ENCODE measurements around the gene COG2.
"Not testable (repeated sequence)": the region's sequence is repeated elsewhere in the genome, so short reads cannot be mapped to it uniquely, and the experiment has no call there.

COG2 gene

DNA sequence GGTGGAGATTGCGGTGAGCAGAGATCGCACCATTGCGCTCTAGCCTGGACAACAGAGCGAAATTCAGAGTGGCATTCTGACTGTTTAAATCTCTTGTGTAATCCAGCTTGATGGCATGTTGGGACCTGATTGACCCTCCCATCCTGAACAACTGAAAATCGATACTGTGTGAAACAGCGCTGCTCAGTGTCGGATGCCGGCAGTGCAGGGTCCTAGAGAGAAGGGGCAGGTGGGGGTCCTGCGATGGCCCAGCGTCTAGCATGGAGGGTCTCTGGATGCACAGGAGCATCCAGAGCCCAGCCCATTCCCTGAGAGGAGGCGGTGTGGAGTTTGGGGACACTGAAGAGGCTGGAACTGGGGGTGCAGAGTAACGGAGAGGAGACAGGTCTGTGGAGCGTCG, 55.8 kb downstream of the COG2 start:
- no peaks in the 10 kb centered on the region for H3K9me3 ChIP-seq (ENCODE audit: control insufficient read depth, insufficient read depth, low read depth, low read length)
- no peak overlapping the region for H3K4me3 ChIP-seq (ENCODE audit: low read depth, low read length)
- ChIA-PET POLR2A (no interaction called here), CTCF (interaction anchor here (0.6 to 0.9 kb wide), 2 partner anchors 11 to 1599 kb away, joined by 3 read pairs; no protein-coding TSS in a partner anchor)
- H3K36me3 ChIP-seq (ENCODE audit: control insufficient read depth in 2 of 2, insufficient read depth in 1 of 2, low read length in 2 of 2), result peaks cover 4 to 15% of the 10 kb centered on the region in 2 experiments; a peak in 1 of 3 replicates
- no peak for TF ChIP-seq BCL6B (tag by site-specific recombination; IDR thresholded peaks at IDR 0.05)
- no peak for TF ChIP-seq PRDM6 (tag by site-specific recombination; IDR thresholded peaks at IDR 0.05)
- TF ChIP-seq KLF1 (tag by site-specific recombination; IDR thresholded peaks at IDR 0.05), result no peak
- no peak for TF ChIP-seq SCRT1 (tag by site-specific recombination; IDR thresholded peaks at IDR 0.05; ENCODE audit: borderline replicate concordance)
- no peak overlapping the region for H3K27ac ChIP-seq (ENCODE audit: extremely low read depth, low read depth, low read length)
- H3K4me1 ChIP-seq (ENCODE audit: control insufficient read depth, insufficient read depth, low read length), result no peaks in the 10 kb centered on the region

DNA sequence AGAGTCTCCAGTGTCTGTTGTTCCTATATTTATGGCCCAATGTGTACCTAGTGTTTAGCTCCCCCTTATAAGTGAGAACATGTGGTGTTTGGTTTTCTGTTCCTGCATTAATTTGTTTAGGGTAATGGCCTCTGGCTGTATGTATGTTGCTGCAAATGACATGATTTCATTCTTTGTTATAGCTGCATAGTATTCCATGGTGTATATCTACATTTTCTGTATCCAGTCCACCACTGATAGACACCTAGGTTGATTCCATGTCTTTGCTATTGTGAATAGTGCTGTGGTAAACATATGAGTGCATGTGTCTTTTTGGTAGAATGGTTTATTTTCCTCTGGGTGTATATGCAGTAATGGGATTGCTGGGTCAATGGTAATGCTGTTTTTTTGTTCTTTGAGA, 56.7 kb downstream of the COG2 start:
- CTCF ChIA-PET, result interaction anchor here (0.6 to 1.1 kb wide), 3 partner anchors 50 to 1598 kb away, joined by 3 read pairs; no protein-coding TSS in a partner anchor
- H3K27ac ChIP-seq (ENCODE audit: extremely low read depth, low read depth, low read length); H3K36me3 ChIP-seq (ENCODE audit: control insufficient read depth in 2 of 2, insufficient read depth in 1 of 2, low read length in 2 of 2); H3K4me3 ChIP-seq (ENCODE audit: low read depth, low read length); H3K9me3 ChIP-seq (ENCODE audit: control insufficient read depth, insufficient read depth, low read depth, low read length); POLR2A ChIA-PET; H3K4me1 ChIP-seq (ENCODE audit: control insufficient read depth, insufficient read depth, low read length): not testable (repeated sequence)
- peak; percentile 72 for TF ChIP-seq ZNF146 (tag by site-specific recombination; IDR thresholded peaks at IDR 0.05)

DNA sequence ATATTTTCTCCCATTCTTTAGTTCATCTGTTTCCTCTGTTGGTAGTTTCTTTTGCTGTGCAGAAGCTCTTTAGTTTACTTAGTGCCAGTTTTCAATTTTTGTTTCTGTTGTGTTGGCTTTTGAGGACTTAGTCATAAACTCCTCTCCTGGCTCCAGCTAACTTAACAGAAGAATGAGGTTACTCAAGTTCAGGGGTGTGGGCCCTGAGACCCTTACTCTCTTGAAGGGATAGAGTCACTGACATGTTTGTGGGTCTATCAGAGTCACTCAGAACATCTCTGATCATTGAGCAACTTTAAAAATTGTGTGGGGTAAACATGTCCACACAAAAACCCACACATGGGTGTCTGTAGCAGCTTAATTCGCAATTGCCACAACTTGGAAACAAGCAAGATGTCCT, 57.4 kb downstream of the COG2 start:
- Histone ChIP-seq H3K9me3 (ENCODE audit: control insufficient read depth, insufficient read depth, low read depth, low read length) (no peaks in the 10 kb centered on the region), H3K27ac (ENCODE audit: extremely low read depth, low read depth, low read length) (no peak overlapping the region), H3K4me3 (ENCODE audit: low read depth, low read length) (no peak overlapping the region), H3K4me1 (ENCODE audit: control insufficient read depth, insufficient read depth, low read length) (no peaks in the 10 kb centered on the region), H3K36me3 (ENCODE audit: control insufficient read depth in 2 of 2, insufficient read depth in 1 of 2, low read length in 2 of 2) (no peaks in the 10 kb centered on the region)
- CTCF ChIA-PET, result interaction anchor here (1.1 kb wide), 1 partner anchor 334 kb away, joined by 3 read pairs; no protein-coding TSS in a partner anchor
- POLR2A ChIA-PET, result no interaction called here
- TF ChIP-seq, protein P1, sequence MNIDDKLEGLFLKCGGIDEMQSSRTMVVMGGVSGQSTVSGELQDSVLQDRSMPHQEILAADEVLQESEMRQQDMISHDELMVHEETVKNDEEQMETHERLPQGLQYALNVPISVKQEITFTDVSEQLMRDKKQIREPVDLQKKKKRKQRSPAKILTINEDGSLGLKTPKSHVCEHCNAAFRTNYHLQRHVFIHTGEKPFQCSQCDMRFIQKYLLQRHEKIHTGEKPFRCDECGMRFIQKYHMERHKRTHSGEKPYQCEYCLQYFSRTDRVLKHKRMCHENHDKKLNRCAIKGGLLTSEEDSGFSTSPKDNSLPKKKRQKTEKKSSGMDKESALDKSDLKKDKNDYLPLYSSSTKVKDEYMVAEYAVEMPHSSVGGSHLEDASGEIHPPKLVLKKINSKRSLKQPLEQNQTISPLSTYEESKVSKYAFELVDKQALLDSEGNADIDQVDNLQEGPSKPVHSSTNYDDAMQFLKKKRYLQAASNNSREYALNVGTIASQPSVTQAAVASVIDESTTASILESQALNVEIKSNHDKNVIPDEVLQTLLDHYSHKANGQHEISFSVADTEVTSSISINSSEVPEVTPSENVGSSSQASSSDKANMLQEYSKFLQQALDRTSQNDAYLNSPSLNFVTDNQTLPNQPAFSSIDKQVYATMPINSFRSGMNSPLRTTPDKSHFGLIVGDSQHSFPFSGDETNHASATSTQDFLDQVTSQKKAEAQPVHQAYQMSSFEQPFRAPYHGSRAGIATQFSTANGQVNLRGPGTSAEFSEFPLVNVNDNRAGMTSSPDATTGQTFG (tag by site-specific recombination; IDR thresholded peaks at IDR 0.05; ENCODE audit: borderline replicate concordance), result no peak
- no peak for TF ChIP-seq ZNF768 (tag by site-specific recombination; IDR thresholded peaks at IDR 0.05)
- TF ChIP-seq YY2 (tag by site-specific recombination; IDR thresholded peaks at IDR 0.05), result no peak
- no peak for TF ChIP-seq ZNF560 (tag by site-specific recombination; IDR thresholded peaks at IDR 0.05; ENCODE audit: borderline replicate concordance)

DNA sequence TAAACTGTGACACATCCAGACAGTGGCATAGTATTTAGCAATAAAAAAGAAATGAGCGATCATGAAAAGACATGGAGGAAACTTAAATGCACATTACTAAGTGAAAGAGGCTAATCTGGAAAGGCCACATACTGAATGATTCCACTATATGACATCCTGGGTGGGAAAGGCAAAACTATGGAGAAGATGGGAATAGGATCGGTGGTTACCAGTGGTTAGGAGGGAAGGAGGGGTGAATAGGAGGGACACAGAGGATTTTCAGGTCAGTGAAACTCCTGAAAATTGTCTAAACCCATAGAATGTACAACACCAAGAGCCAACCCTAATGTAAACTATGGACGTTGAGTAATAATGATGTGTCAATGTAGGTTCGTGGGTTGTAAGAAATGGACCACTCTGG, 57.9 kb downstream of the COG2 start:
- POLR2A ChIA-PET, result no interaction called here
- no peaks in the 10 kb centered on the region for H3K4me1 ChIP-seq (ENCODE audit: control insufficient read depth, insufficient read depth, low read length)
- CTCF ChIA-PET, result no interaction called here

More for the DNA sequence above, 57.9 kb downstream of the COG2 start:
- no peak for TF ChIP-seq ZNF777 (tag by site-specific recombination; IDR thresholded peaks at IDR 0.05; ENCODE audit: borderline replicate concordance)
- Histone ChIP-seq H3K4me3 (ENCODE audit: low read depth, low read length) (no peak overlapping the region), H3K36me3 (ENCODE audit: control insufficient read depth in 2 of 2, insufficient read depth in 1 of 2, low read length in 2 of 2) (no peaks in the 10 kb centered on the region), H3K9me3 (ENCODE audit: control insufficient read depth, insufficient read depth, low read depth, low read length) (no peaks in the 10 kb centered on the region), H3K27ac (ENCODE audit: extremely low read depth, low read depth, low read length) (no peak overlapping the region)
